Heart right ventricle (tissue), 16 donors: Measurements from ENCODE around the gene RIC1. TPM values are rescaled to one million over a fixed set of nuclear protein-coding genes. Genes with fewer than 3 reads are reported as not detected.

Source experiments
- ATAC-seq, 8 donors: fragments of 200-7000 bp; cut with Tn5 transposase; one replicate each; pipeline ENCODE4 v1.9.1; 2020; ENCODE audit warnings: mild to moderate bottlenecking in 8 of 8, moderate library complexity in 8 of 8, moderate number of reproducible peaks in 1 of 8
- DNase-seq, 2 donors: peaks; one replicate each; pipeline ENCODE4 v3.0.0-alpha.2; 2020
- H3K27ac ChIP-seq, 10 donors: fragments of 200-600 bp; sonication (generic) in 2 of 10; one replicate each; pipeline versions ENCODE4 v1.5.0 to v1.8.0; 2020 to 2022; ENCODE audit warnings: mild to moderate bottlenecking in 3 of 10
- H3K27me3 ChIP-seq, 7 donors: fragments of 200-600 bp; one replicate each; pipeline ENCODE4 v1.8.0; 2021 to 2022; ENCODE audit warnings: mild to moderate bottlenecking in 2 of 7
- H3K36me3 ChIP-seq, 9 donors: fragments of 200-600 bp; sonication (generic) in 1 of 9; one replicate each; pipeline versions ENCODE4 v1.5.0 to v1.8.0; 2020 to 2022; ENCODE audit warnings: mild to moderate bottlenecking in 2 of 9
- H3K4me1 ChIP-seq, 9 donors: fragments of 200-600 bp; sonication (generic) in 1 of 9; one replicate each; pipeline versions ENCODE4 v1.5.0 to v1.8.0; 2020 to 2022; ENCODE audit warnings: mild to moderate bottlenecking in 4 of 9
- H3K4me3 ChIP-seq, 10 donors: fragments of 200-600 bp; sonication (generic) in 2 of 10; one replicate each; pipeline versions ENCODE4 v1.5.0 to v1.8.0; 2020 to 2022; ENCODE audit warnings: mild to moderate bottlenecking in 7 of 10, moderate library complexity in 2 of 10
- H3K9me3 ChIP-seq, 11 donors: fragments of 200-600 bp in 10 of 11; sonication (generic) in 2 of 11; one replicate each; pipeline versions ENCODE4 v1.5.0 to v1.8.0; 2013 to 2022; ENCODE audit warnings: mild to moderate bottlenecking in 2 of 11, control low read depth in 1 of 11, moderate library complexity in 1 of 11
- CTCF ChIP-seq, 9 donors: fragments of 200-600 bp; sonication (generic) in 2 of 9; IDR thresholded peaks; one replicate each; pipeline versions ENCODE4 v1.5.0 to v1.8.0; 2021 to 2022; ENCODE audit warnings: antibody characterized with exemption in 9 of 9, mild to moderate bottlenecking in 5 of 9, moderate library complexity in 1 of 9
- WGBS, 2 donors: extraction: QIAGEN DNeasy Blood & Tissue Kit; methylation state at CpG; one replicate each; pipeline ENCODE4 v1.1.7; 2013; ENCODE audit warnings: inconsistent platforms in 1 of 2; 5-methylcytosine and 5-hydroxymethylcytosine counted together
- intact Hi-C, 10 donors: fragments of 100-400 bp; cut with DNase I; formaldehyde crosslinking; loops; one replicate each; pipeline versions ENCODE4 v1.11.1 to v1.14.2; 2022
- polyA plus RNA-seq, 2 donors: library from polyadenylated mRNA; stranded (reverse); fragments of 200-250 nt; gene quantifications; one replicate each; pipeline ENCODE4 v1.2.3, GENCODE V29; 2013
- total RNA-seq, 10 donors: library from RNA; stranded (reverse); fragmentation: NEBNext Ultra II Directional in 3 of 10; extraction: Animal tissue kit (Norgen Biotek cat#: 25700) in 3 of 10; gene quantifications; one replicate each; pipeline versions ENCODE4 v1.2.1 to v1.2.4, GENCODE V29; 2021 to 2023
- donor health status: Arrhythmogenic right ventricular cardiomyopathy.
- donor health status: ischemic (EF 13 %, LVEDD 7.1; RV severe dilation, severe dysfunction).
- donor health status: healthy with polysubstance abuse.
- donor health status: DM: no; HTN: yes; CAD: no.
- donor health status: DM: no; HTN: no; CAD: no.
- donor health status: ischemic (EF 25% LVEDD 6.9; RV normal size, moderate dysfunction).
- donor health status: ischemic (EF 25% LVEDD 5.7; RV mildly dilated, moderate dysfunction).
- donor health status: healthy.
- donor health status: DM: yes; HTN: yes; CAD: no.
- donor health status: Ischemic cardiomyopathy.
- donor health status: ischemic (EF 35%, LVEDD 5.7; RV mildly dilated, moderate dysfunction).
- donor health status: nonischemic (EF 11% LVEDD 7.7; RV severe dilation, severe dysfunction).
- donor health status: DM: yes; HTN: yes; CAD: no.
- donor health status: PGD.
- donor health status: ischemic (EF 29% LVEDD 5.4; RV normal size, mild dysfunction).
- donor health status: nonischemic (EF 23%, LVEDD 6.1; RV moderate dilation, normal function).

RIC1 gene
- total and polyA plus RNA-seq, 12 donors, result 2.5 to 13.8 (median 8.3) TPM

GRCh38 chr9:5800969-5801738 is 172.2 kb downstream of the RIC1 start:
- Histone ChIP-seq H3K36me3 (peaks cover 0 to 69% (median 4%) of the 10 kb centered on the region in 9 donors), H3K27me3 (no peaks in the 10 kb centered on the region), H3K4me3 (no peak overlapping the region), H3K4me1 (peaks cover 0 to 5% (median 0%) of the 10 kb centered on the region in 9 donors), H3K9me3 (no peaks in the 10 kb centered on the region), H3K27ac (no peak overlapping the region)
- TF ChIP-seq CTCF (IDR thresholded peaks at IDR 0.05), result no peak
- intact Hi-C loops, result no loop called here
- WGBS, 2 donors, result 94 to 95% methylated on average over 4 of the region's 4 CpGs
- ATAC-seq, result no peak
- no peak for DNase-seq

GRCh38 chr9:5801739-5802113 is 172.8 kb downstream of the RIC1 start:
- DNase-seq (no peak), ATAC-seq (no peak)
- WGBS, 2 donors, result 94 to 95% methylated on average over 3 of the region's 3 CpGs
- no peak for TF ChIP-seq CTCF (IDR thresholded peaks at IDR 0.05)
- H3K9me3 ChIP-seq, result no peaks in the 10 kb centered on the region
- H3K4me1 ChIP-seq, result peaks cover 0 to 5% (median 0%) of the 10 kb centered on the region in 9 donors
- no peaks in the 10 kb centered on the region for H3K27me3 ChIP-seq
- no peak overlapping the region for H3K27ac ChIP-seq
- no peak overlapping the region for H3K4me3 ChIP-seq
- intact Hi-C loops, result no loop called here
- H3K36me3 ChIP-seq, result peaks cover 0 to 66% (median 4%) of the 10 kb centered on the region in 9 donors

- Histone ChIP-seq H3K36me3 (peaks cover 0 to 76% (median 10%) of the 10 kb centered on the region in 9 donors), H3K4me3 (no peak overlapping the region), H3K9me3 (no peaks in the 10 kb centered on the region), H3K27ac (no peak overlapping the region), H3K4me1 (peaks cover 0 to 5% (median 0%) of the 10 kb centered on the region in 9 donors), H3K27me3 (no peaks in the 10 kb centered on the region)
- intact Hi-C loops, result no loop called here
- no peak for TF ChIP-seq CTCF (IDR thresholded peaks at IDR 0.05)
- DNase-seq (no peak), ATAC-seq (no peak)
- 89 to 97% methylated on average over 3 of the region's 3 CpGs for WGBS, 2 donors
Observed at GRCh38 chr9:5805478-5805877, 176.6 kb downstream of the RIC1 start.

GRCh38 chr9:5811751-5812150 is 182.8 kb downstream of the RIC1 start:
- Histone ChIP-seq H3K27ac (no peak overlapping the region), H3K9me3 (no peaks in the 10 kb centered on the region), H3K27me3 (no peaks in the 10 kb centered on the region), H3K36me3 (peaks cover 0 to 91% (median 10%) of the 10 kb centered on the region in 9 donors), H3K4me3 (no peak overlapping the region), H3K4me1 (no peaks in the 10 kb centered on the region)
- no peak for DNase-seq
- 95 to 96% methylated on average over 1 of the region's 1 CpG for WGBS, 2 donors
- no peak for TF ChIP-seq CTCF (IDR thresholded peaks at IDR 0.05)
- ATAC-seq, result no peak
- intact Hi-C loops, result no loop called here
